Stomach (tissue), 4 donors: Measurements from ENCODE around the gene BLTP3B.

ENCODE experiments used
- EP300 ChIP-seq: sonication (generic); formaldehyde crosslinking; IDR thresholded peaks from one replicate; pipeline ENCODE4 v1.6.1; 2017; ENCODE audit warnings: antibody characterized with exemption
- POLR2A ChIP-seq, 4 donors: fragments of 450-650 bp; IDR thresholded peaks; one replicate each; pipeline ENCODE4 v1.6.1; 2016; ENCODE audit warnings: antibody characterized with exemption in 4 of 4, control low read depth in 2 of 4, mild to moderate bottlenecking in 1 of 4, moderate library complexity in 1 of 4
- TF ChIP-seq, protein P1 (sequence below), 7 experiments: fragments of 450-650 bp in 4 of 7; fragments of 200-600 bp in 3 of 7; sonication (generic) in 3 of 7; IDR thresholded peaks; one replicate each; pipeline ENCODE4 v1.5.1; 2016 to 2019; ENCODE audit warnings: antibody characterized with exemption in 7 of 7, control low read depth in 2 of 7, mild to moderate bottlenecking in 1 of 7

- TF ChIP-seq, protein P1, sequence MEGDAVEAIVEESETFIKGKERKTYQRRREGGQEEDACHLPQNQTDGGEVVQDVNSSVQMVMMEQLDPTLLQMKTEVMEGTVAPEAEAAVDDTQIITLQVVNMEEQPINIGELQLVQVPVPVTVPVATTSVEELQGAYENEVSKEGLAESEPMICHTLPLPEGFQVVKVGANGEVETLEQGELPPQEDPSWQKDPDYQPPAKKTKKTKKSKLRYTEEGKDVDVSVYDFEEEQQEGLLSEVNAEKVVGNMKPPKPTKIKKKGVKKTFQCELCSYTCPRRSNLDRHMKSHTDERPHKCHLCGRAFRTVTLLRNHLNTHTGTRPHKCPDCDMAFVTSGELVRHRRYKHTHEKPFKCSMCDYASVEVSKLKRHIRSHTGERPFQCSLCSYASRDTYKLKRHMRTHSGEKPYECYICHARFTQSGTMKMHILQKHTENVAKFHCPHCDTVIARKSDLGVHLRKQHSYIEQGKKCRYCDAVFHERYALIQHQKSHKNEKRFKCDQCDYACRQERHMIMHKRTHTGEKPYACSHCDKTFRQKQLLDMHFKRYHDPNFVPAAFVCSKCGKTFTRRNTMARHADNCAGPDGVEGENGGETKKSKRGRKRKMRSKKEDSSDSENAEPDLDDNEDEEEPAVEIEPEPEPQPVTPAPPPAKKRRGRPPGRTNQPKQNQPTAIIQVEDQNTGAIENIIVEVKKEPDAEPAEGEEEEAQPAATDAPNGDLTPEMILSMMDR (IDR thresholded peaks at IDR 0.05), result no peak
- TF ChIP-seq EP300, result no peak
- TF ChIP-seq POLR2A (IDR thresholded peaks at IDR 0.05), result no peak
Measured at GRCh38 chr12:100185361-100185894, 42.8 kb upstream of the BLTP3B start.
